ENCODE measurements around the gene VAX1. TPM values are rescaled to one million over a fixed set of nuclear protein-coding genes. Genes with fewer than 3 reads are reported as not detected.
"Not testable (repeated sequence)": the region's sequence is repeated elsewhere in the genome, so short reads cannot be mapped to it uniquely, and the experiment has no call there.

VAX1 gene
- polyA plus RNA-seq, 6 donors from 2014 or later: not detected

GRCh38 chr10:117136391-117136975 lies 1.6 kb downstream of the VAX1 start:
- H3K36me3 Mint-ChIP-seq: peaks cover 5 to 21% of the 10 kb centered on the region in 2 donors
- DNase-seq (no peak), ATAC-seq (ENCODE audit: low read depth in 2 of 2) (no peak)
- H3K4me1 Mint-ChIP-seq: peaks cover 11 to 38% (median 18%) of the 10 kb centered on the region in 3 donors
- peaks cover 0 to 20% (median 6%) of the 10 kb centered on the region in 7 donors for H3K9me3 Mint-ChIP-seq
- H3K27me3 Mint-ChIP-seq: peaks cover 55 to 83% (median 71%) of the 10 kb centered on the region in 3 donors
- H3K4me3 Mint-ChIP-seq: peak overlapping the region in 1 of 8 donors; percentile 44
- no peak overlapping the region for H3K27ac Mint-ChIP-seq

DNA sequence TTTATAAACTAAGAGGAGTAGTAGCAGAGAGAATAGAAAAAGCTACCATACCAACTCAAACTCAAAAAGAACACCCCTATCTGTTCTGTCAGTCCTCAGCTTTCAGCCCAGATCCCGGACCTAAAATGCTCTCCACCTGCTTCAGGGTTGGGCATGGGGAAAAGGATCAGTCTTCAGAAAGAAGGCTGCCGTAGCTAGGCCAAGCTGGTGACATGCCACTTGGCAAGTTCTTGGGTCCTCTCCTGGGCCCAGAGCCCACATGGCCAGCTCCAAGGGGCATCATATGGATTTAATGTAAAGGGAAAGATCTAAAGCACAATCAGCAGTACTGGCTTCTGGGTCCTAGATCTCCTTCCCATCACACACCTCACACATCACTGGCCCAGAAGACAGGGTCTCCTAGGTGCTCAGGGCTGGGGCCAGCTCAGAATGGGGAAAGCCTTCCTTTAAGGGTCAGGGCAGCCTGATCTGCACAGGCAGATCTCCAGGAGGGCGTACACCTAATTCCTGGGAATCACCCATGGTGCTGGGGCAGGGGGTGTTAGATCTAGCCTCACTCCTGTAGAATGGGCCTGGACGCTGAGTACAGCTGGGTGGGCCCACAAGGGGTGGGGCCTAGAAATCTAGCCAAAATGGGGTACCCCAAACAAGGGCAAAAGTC lies 2.5 kb downstream of the VAX1 start:
- H3K9me3 Mint-ChIP-seq: peaks cover 0 to 19% (median 6%) of the 10 kb centered on the region in 7 donors
- peaks cover 57 to 86% (median 77%) of the 10 kb centered on the region in 3 donors for H3K27me3 Mint-ChIP-seq
- DNase-seq: no peak
- H3K36me3 Mint-ChIP-seq: peaks cover 5 to 29% of the 10 kb centered on the region in 2 donors
- ATAC-seq (ENCODE audit: low read depth in 2 of 2): no peak
- no peak overlapping the region for H3K27ac Mint-ChIP-seq
- H3K4me1 Mint-ChIP-seq: peaks cover 11 to 42% (median 24%) of the 10 kb centered on the region in 3 donors
- peak overlapping the region in 3 of 8 donors; percentile 10 to 37 (median 32) for H3K4me3 Mint-ChIP-seq

DNA sequence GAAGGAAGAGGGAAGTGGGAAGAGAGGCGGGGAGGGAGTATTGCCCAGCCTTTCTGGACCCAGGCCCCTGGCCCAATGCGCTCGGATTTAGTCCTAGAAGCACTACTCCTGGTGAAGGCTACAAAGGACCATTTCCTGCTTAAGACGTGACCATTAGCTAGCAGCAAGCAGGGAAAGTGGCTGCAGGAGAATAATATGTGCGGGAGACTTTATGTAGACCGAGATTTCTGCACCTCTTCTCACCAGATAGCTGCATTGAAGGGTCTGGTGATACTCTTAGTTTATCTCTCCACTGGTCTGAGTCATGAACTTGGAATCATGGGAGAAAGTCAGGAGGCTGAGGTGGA lies 3.1 kb downstream of the VAX1 start:
- Mint-ChIP-seq H3K4me3 (peak overlapping the region in 2 of 8 donors; percentile 32 to 35), H3K27me3 (peaks cover 62 to 86% (median 83%) of the 10 kb centered on the region in 3 donors)

GRCh38 chr10:117134306-117135025 lies 3.6 kb downstream of the VAX1 start:
- Mint-ChIP-seq H3K36me3 (peaks cover 5 to 30% of the 10 kb centered on the region in 2 donors), H3K27ac (peak overlapping the region in 1 of 6 donors; percentile 80), H3K4me3 (peak overlapping the region in 1 of 8 donors; percentile 35), H3K27me3 (peaks cover 67 to 89% (median 87%) of the 10 kb centered on the region in 3 donors), H3K9me3 (peaks cover 0 to 19% (median 6%) of the 10 kb centered on the region in 7 donors), H3K4me1 (peaks cover 11 to 42% (median 26%) of the 10 kb centered on the region in 3 donors)
- ATAC-seq (ENCODE audit: low read depth in 2 of 2): no peak
- no peak for DNase-seq

More for the DNA sequence above, 3.1 kb downstream of the VAX1 start:
- DNase-seq: no peak
- Mint-ChIP-seq H3K9me3 (peaks cover 0 to 19% (median 6%) of the 10 kb centered on the region in 7 donors), H3K4me1 (peaks cover 11 to 42% (median 26%) of the 10 kb centered on the region in 3 donors), H3K27ac (no peak overlapping the region), H3K36me3 (peaks cover 5 to 30% of the 10 kb centered on the region in 2 donors)
- no peak for ATAC-seq (ENCODE audit: low read depth in 2 of 2)

DNA sequence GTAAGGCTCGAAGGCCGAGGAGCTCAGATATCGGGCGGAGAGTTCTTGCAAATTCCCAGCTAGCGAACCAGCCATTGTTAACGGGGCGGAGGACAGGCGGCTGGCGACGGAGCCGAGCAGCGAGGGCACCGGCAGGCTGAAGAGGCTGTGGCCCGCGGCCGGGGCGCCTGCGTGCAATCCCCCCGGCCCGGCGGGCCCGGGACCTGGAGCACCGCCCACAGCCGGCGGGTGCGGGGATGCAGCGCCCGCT lies 4.1 kb downstream of the VAX1 start:
- Mint-ChIP-seq H3K27me3 (peaks cover 69 to 89% (median 88%) of the 10 kb centered on the region in 3 donors), H3K4me3 (peak overlapping the region in 2 of 8 donors; percentile 12 to 57), H3K9me3 (peaks cover 0 to 19% (median 5%) of the 10 kb centered on the region in 7 donors), H3K36me3 (peaks cover 5 to 30% of the 10 kb centered on the region in 2 donors), H3K27ac (peak overlapping the region in 1 of 6 donors; percentile 60), H3K4me1 (peaks cover 11 to 39% (median 26%) of the 10 kb centered on the region in 3 donors)
- no peak for DNase-seq
- ATAC-seq (ENCODE audit: low read depth in 2 of 2): no peak

DNA sequence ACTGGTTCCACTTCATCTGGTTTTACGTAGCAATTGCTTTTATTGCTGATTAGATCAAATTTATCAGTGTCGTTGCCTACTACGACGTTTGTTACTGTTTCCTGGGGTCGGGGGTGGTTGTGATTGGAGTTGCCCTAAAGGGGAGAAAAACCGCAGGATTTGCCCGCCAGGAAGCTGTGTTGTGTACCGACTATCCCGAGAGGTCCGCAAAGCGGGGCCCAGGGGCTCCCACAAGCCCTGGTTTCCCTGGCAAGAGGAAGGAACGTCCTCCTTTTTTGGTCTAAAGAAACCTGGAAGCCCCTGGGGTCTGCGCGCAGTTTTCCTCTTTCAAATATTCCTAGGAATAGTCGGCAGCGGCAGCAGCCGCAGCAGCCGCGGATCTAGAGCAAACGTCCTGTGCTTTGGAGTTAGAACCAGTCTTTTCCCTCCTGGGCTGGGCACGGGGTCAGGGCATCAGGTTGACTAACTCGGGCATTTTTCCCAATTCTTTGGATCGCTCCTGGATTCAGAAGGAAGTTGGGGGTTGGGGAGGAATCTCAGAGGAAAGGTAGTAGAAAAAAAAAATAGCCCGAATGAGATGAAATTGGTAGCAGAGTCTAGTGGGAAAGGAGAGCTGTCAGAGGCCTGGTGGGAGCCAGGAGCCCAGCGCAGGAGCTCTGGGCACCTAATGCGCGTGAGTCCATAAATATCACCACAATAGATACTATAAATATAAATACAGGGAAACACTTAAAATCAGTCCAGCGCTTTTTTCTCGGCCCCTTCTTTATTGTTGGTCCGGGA lies 4.6 kb downstream of the VAX1 start:
- Mint-ChIP-seq H3K4me1 (peaks cover 11 to 37% (median 26%) of the 10 kb centered on the region in 3 donors), H3K36me3 (peaks cover 5 to 30% of the 10 kb centered on the region in 2 donors), H3K27ac (peak overlapping the region in 3 of 6 donors; percentile 4 to 60 (median 58)), H3K4me3 (peak overlapping the region in 4 of 8 donors; percentile 12 to 74 (median 47)), H3K9me3 (peaks cover 0 to 19% (median 9%) of the 10 kb centered on the region in 7 donors), H3K27me3 (peaks cover 69 to 89% (median 87%) of the 10 kb centered on the region in 3 donors)
- DNase-seq: no peak
- no peak for ATAC-seq (ENCODE audit: low read depth in 2 of 2)

DNA sequence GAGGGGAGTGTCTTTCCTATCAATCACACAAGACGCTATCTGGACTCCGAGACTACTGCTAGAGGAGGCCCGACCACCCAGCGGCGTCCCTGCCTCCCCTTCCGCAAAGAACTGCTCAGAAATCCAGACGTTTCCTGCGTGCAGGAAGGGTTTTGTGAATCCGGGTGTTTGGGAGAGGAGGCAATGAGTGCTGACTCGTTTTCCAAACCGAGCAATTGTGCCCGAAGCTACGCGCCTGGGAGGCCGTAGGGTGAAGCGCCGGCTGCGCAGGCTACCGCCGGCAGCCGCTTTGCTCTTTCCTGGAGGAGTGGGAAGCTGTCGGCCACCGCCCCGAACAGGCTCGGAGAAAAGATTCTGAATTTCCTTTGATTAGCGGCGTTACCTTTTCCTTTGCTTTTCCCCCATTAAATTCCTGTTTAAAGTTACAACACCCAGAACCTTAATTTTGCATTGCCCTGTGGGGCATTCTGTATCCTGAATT lies 5.3 kb downstream of the VAX1 start:
- ATAC-seq (ENCODE audit: low read depth in 2 of 2): no peak
- Mint-ChIP-seq H3K27ac (peak overlapping the region in 1 of 6 donors; percentile 56), H3K36me3 (peaks cover 5 to 30% of the 10 kb centered on the region in 2 donors), H3K27me3 (peaks cover 70 to 83% (median 81%) of the 10 kb centered on the region in 3 donors), H3K4me3 (peak overlapping the region in 2 of 8 donors; percentile 37 to 40), H3K4me1 (peaks cover 8 to 35% (median 24%) of the 10 kb centered on the region in 3 donors), H3K9me3 (peaks cover 0 to 19% (median 8%) of the 10 kb centered on the region in 7 donors)
- DNase-seq: no peak

GRCh38 chr10:117131376-117132327 lies 6.4 kb downstream of the VAX1 start:
- Mint-ChIP-seq H3K36me3 (peaks cover 5 to 39% of the 10 kb centered on the region in 2 donors), H3K27me3 (peaks cover 78 to 92% (median 86%) of the 10 kb centered on the region in 3 donors), H3K4me1 (peaks cover 6 to 34% (median 22%) of the 10 kb centered on the region in 3 donors), H3K27ac (no peak overlapping the region), H3K4me3 (peak overlapping the region in 7 of 8 donors; percentile 18 to 84 (median 57)), H3K9me3 (peaks cover 2 to 19% (median 10%) of the 10 kb centered on the region in 7 donors)
- ATAC-seq (ENCODE audit: low read depth in 2 of 2): no peak
- DNase-seq: no peak

GRCh38 chr10:117130862-117131375 lies 7.2 kb downstream of the VAX1 start:
- H3K4me3 Mint-ChIP-seq: peak overlapping the region in 5 of 8 donors; percentile 30 to 64 (median 38)

DNA sequence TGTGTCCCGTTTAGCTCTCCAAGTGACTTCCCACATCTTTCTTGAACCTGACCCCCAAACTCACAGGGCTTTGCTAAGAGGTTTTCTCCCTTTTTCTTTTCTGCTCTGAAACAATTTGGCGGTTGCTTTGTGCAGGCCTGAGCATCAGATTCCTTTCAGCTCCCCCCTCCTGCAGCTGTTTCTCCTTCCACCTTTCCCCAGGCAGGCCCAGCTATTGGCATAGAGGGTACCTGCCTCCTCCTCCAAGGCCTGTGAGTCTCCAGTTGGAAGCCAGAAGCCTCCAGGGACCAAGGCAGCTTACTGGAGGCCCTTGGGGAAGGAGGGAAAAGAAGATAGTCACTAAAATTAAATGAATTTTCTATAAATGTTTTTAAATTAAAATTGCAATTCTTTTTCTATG lies 7.7 kb downstream of the VAX1 start:
- Mint-ChIP-seq H3K9me3 (peaks cover 2 to 19% (median 11%) of the 10 kb centered on the region in 7 donors), H3K36me3 (peaks cover 5 to 28% of the 10 kb centered on the region in 2 donors), H3K27ac (no peak overlapping the region), H3K4me1 (peaks cover 0 to 25% (median 19%) of the 10 kb centered on the region in 3 donors), H3K4me3 (peak overlapping the region in 1 of 8 donors; percentile 64), H3K27me3 (peaks cover 68 to 89% (median 80%) of the 10 kb centered on the region in 3 donors)
- ATAC-seq (ENCODE audit: low read depth in 2 of 2): no peak
- no peak for DNase-seq

More at GRCh38 chr10:117130862-117131375, 7.2 kb downstream of the VAX1 start:
- Mint-ChIP-seq H3K27ac (peak overlapping the region in 1 of 6 donors; percentile 79), H3K4me1 (peaks cover 3 to 27% (median 19%) of the 10 kb centered on the region in 3 donors), H3K36me3 (peaks cover 5 to 33% of the 10 kb centered on the region in 2 donors), H3K9me3 (peaks cover 2 to 19% (median 10%) of the 10 kb centered on the region in 7 donors), H3K27me3 (peaks cover 72 to 89% (median 81%) of the 10 kb centered on the region in 3 donors)
- no peak for ATAC-seq (ENCODE audit: low read depth in 2 of 2)
- DNase-seq: no peak

DNA sequence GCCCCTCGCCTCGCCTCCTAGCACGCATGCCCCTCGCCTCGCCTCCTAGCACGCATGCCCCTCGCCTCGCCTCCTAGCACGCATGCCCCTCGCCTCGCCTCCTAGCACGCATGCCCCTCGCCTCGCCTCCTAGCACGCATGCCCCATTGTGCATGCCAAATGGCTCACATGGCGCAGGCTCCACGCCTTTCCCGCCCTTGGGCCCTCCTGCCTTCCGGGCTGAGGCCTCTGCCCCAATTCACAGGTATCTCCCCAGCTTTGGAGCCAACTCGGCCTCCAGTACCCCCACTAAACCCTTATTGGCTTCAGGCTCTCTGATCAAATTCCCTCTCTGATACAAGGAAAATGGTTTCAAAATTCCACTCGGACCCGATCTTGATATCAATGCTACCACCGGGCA lies 11.4 kb downstream of the VAX1 start:
- H3K4me1 Mint-ChIP-seq; ATAC-seq (ENCODE audit: low read depth in 2 of 2); H3K4me3 Mint-ChIP-seq; DNase-seq: not testable (repeated sequence)
- Mint-ChIP-seq H3K9me3 (peaks cover under 1 to 13% (median 4%) of the 10 kb centered on the region in 7 donors), H3K36me3 (peaks cover 0 to 18% of the 10 kb centered on the region in 2 donors), H3K27me3 (peaks cover 53 to 59% (median 54%) of the 10 kb centered on the region in 3 donors), H3K27ac (peak overlapping the region in 1 of 6 donors; percentile 50)

Measured in naive B cell (primary cell).